Peyer's patch (tissue), 4 donors: ENCODE results near the gene ZNF581. TPM values are rescaled to one million over a fixed set of nuclear protein-coding genes. Genes with fewer than 3 reads are reported as not detected.

Experiments
- DNase-seq, 3 donors: peaks; one replicate each; pipeline ENCODE4 v3.0.0-alpha.2; 2017 to 2019
- H3K27ac ChIP-seq, 4 donors: fragments of 200-600 bp; sonication (generic); one replicate each; pipeline ENCODE4 v1.5.1; 2016 to 2019
- H3K27me3 ChIP-seq, 2 donors: fragments of 200-600 bp; sonication (generic); one replicate each; pipeline ENCODE4 v1.5.1; 2019
- H3K36me3 ChIP-seq, 3 donors: fragments of 200-600 bp; sonication (generic); one replicate each; pipeline ENCODE4 v1.5.1; 2016 to 2019
- H3K4me1 ChIP-seq, 4 donors: fragments of 200-600 bp; sonication (generic); one replicate each; pipeline ENCODE4 v1.5.1; 2016 to 2019
- H3K4me3 ChIP-seq, 4 donors: fragments of 200-600 bp; sonication (generic); 1 replicate in 3 of 4; 2 replicates in 1 of 4; pipeline ENCODE4 v1.5.1; 2016 to 2019; ENCODE audit warnings: mild to moderate bottlenecking in 1 of 4
- H3K9me3 ChIP-seq, 4 donors: fragments of 200-600 bp; sonication (generic); one replicate each; pipeline ENCODE4 v1.5.1; 2016 to 2019; ENCODE audit warnings: mild to moderate bottlenecking in 1 of 4
- POLR2A ChIP-seq, 2 donors: fragments of 450-650 bp; IDR thresholded peaks; one replicate each; pipeline ENCODE4 v1.5.1; 2017; ENCODE audit warnings: antibody characterized with exemption in 2 of 2, mild to moderate bottlenecking in 2 of 2, moderate library complexity in 2 of 2
- total RNA-seq, 4 donors: library from RNA; depleted of rRNA; stranded (reverse); fragments of >200 nt; gene quantifications; one replicate each; pipeline ENCODE4 v1.1.0, GENCODE V29; 2016
- TF ChIP-seq, protein P1 (sequence below), 6 experiments: fragments of 450-650 bp in 4 of 6; fragments of 200-600 bp in 2 of 6; sonication (generic) in 1 of 6; IDR thresholded peaks; one replicate each; pipeline ENCODE4 v1.5.1; 2017 to 2019; ENCODE audit warnings: antibody characterized with exemption in 6 of 6, mild to moderate bottlenecking in 3 of 6, moderate library complexity in 1 of 6

The ZNF581 gene
- total RNA-seq, 4 donors from 2014 or later = 7.7 to 28.9 (median 14.1) TPM

DNA sequence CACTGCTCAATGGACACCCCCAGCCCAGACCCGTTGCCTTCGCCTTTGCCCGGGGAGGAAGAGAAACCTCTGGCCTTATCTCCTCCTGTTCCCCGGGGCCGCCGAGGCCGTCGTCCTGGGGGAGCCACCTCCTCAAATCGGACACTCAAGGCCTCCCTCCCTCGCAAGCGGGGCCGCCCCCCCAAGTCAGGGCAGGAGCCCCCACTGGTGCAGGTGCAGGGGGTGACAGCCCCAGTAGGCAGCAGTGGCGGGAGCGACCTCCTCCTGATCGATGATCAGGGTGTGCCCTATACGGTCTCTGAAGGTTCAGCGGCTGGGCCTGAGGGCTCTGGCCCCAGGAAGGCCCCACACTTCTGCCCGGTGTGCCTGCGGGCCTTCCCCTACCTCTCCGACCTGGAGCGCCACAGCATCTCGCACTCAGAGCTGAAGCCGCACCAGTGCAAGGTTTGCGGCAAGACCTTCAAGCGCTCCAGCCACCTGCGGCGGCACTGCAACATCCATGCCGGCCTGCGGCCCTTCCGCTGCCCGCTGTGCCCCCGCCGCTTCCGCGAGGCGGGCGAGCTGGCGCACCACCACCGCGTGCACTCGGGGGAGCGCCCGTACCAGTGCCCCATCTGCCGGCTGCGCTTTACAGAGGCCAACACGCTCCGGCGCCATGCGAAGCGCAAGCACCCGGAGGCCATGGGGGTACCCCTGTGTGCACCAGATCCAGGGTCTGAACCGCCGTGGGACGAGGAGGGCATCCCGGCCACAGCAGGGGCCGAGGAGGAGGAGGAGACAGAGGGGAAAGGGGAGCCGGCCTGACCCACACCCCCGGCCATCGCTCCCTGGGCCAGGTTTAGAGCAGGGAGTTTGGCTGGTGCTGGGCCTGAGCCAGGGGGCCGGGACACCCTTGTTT lies 41.1 kb upstream of the ZNF581 start:
- H3K9me3 ChIP-seq = no peaks in the 10 kb centered on the region
- H3K27me3 ChIP-seq = no peaks in the 10 kb centered on the region
- TF ChIP-seq, protein P1, sequence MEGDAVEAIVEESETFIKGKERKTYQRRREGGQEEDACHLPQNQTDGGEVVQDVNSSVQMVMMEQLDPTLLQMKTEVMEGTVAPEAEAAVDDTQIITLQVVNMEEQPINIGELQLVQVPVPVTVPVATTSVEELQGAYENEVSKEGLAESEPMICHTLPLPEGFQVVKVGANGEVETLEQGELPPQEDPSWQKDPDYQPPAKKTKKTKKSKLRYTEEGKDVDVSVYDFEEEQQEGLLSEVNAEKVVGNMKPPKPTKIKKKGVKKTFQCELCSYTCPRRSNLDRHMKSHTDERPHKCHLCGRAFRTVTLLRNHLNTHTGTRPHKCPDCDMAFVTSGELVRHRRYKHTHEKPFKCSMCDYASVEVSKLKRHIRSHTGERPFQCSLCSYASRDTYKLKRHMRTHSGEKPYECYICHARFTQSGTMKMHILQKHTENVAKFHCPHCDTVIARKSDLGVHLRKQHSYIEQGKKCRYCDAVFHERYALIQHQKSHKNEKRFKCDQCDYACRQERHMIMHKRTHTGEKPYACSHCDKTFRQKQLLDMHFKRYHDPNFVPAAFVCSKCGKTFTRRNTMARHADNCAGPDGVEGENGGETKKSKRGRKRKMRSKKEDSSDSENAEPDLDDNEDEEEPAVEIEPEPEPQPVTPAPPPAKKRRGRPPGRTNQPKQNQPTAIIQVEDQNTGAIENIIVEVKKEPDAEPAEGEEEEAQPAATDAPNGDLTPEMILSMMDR (IDR thresholded peaks at IDR 0.05) = no peak
- TF ChIP-seq POLR2A (IDR thresholded peaks at IDR 0.05) = no peak
- H3K4me1 ChIP-seq = peaks cover 0 to 40% (median 14%) of the 10 kb centered on the region in 4 donors
- DNase-seq = no peak
- H3K27ac ChIP-seq = no peak overlapping the region
- H3K36me3 ChIP-seq = peaks cover 0 to 3% (median 0%) of the 10 kb centered on the region in 3 donors
- no peak overlapping the region for H3K4me3 ChIP-seq

DNA sequence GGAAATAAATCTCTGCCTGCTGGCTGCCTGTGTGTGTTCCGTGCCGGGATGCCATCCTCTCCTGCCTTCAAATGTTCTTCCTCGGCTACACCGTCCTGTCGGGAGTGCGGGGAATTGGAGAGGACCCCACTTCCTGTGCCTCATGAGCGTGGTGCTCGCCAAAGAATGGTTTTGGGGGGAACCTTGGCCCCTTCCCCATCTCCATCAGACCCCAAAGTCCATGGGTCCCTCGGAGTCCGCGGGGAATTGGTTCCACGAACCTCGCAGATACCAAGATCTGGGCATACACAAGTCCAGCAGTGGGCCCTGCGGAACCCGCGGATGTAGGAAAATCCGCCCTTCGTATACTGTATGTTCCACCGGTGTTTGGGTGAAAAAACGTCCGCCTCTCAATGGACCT lies 40.3 kb upstream of the ZNF581 start:
- no peaks in the 10 kb centered on the region for H3K27me3 ChIP-seq
- no peak for DNase-seq
- TF ChIP-seq POLR2A (IDR thresholded peaks at IDR 0.05) = no peak
- TF ChIP-seq, protein P1 (IDR thresholded peaks at IDR 0.05) = no peak
- H3K9me3 ChIP-seq = no peaks in the 10 kb centered on the region
- H3K4me3 ChIP-seq = no peak overlapping the region
- H3K27ac ChIP-seq = no peak overlapping the region
- H3K36me3 ChIP-seq = no peaks in the 10 kb centered on the region
- peaks cover 0 to 40% (median 14%) of the 10 kb centered on the region in 4 donors for H3K4me1 ChIP-seq

DNA sequence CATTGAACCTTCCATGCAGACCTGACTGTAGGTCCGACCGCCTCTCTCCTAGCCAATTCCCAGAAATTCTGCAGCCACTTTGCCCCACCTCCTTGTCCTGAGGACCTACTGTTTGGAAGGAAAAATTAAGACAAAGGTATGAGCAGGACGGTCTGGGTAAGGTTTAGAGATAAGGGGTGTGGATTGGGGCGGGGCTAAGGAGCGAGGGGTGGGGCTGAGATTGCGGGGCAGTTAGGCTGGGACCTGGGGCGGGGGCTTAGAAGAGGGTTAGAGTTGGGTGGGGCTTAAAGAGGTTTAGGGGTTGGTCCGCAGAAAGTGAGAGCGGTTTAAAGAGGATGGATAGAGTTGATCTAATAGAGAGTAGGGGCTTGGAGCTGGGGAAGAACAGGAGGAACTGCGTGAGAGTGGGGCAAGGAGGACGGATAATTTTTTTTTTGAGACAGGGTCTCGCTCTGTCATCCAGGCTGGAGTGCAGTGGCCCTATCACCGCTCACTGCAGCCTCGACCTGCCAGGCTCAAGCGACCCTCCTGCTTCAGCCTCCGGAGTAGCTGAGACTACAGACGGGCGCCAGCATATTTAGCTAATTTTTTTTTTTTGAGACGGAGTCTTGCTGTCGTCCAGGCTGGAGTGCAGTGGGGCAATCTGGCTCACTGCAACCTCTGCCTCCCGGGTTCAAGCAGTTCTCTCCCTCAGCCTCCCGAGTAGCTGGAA lies 39.7 kb upstream of the ZNF581 start:
- H3K4me3 ChIP-seq = no peak overlapping the region
- no peaks in the 10 kb centered on the region for H3K36me3 ChIP-seq
- TF ChIP-seq, protein P1 (IDR thresholded peaks at IDR 0.05) = no peak
- H3K27ac ChIP-seq = peak overlapping the region in 2 of 4 donors; percentile 96 to 99
- no peaks in the 10 kb centered on the region for H3K27me3 ChIP-seq
- no peaks in the 10 kb centered on the region for H3K9me3 ChIP-seq
- no peak for DNase-seq
- H3K4me1 ChIP-seq = peaks cover 0 to 40% (median 14%) of the 10 kb centered on the region in 4 donors

DNA sequence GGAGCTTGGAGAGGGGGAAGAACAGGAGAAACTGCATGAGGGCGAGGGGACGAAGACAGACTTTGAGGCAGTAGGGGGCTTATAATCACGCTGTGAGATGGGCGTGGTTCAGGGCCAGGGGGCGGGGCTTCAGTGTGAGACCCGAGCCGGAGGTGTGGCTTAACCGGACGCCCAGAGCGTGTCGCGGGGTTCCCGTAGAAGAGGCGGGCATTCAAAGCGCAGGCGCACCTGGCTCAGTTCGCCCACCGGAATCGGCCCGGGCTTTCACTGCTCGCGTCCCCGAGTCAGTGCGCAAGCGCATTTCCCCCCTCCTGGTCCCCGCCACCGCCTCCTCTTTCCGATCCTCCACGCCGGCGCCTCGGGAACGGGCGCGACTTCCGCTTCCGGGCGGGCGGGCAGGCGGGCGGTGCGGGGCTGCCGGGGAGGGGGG lies 38.2 kb upstream of the ZNF581 start:
- TF ChIP-seq, protein P1 (IDR thresholded peaks at IDR 0.05) = no peak
- peak in 1 of 2 donors; percentile 39 for TF ChIP-seq POLR2A (IDR thresholded peaks at IDR 0.05)
- Histone ChIP-seq H3K27ac (peak overlapping the region; percentile 90 to 99 (median 96)), H3K27me3 (no peaks in the 10 kb centered on the region), H3K36me3 (peaks cover 0 to 15% (median 0%) of the 10 kb centered on the region in 3 donors), H3K4me1 (peaks cover 0 to 40% (median 14%) of the 10 kb centered on the region in 4 donors), H3K9me3 (no peaks in the 10 kb centered on the region), H3K4me3 (peak overlapping the region; percentile 68 to 98 (median 92))
- DNase-seq = peak; percentile 96 to 99 (median 97)

DNA sequence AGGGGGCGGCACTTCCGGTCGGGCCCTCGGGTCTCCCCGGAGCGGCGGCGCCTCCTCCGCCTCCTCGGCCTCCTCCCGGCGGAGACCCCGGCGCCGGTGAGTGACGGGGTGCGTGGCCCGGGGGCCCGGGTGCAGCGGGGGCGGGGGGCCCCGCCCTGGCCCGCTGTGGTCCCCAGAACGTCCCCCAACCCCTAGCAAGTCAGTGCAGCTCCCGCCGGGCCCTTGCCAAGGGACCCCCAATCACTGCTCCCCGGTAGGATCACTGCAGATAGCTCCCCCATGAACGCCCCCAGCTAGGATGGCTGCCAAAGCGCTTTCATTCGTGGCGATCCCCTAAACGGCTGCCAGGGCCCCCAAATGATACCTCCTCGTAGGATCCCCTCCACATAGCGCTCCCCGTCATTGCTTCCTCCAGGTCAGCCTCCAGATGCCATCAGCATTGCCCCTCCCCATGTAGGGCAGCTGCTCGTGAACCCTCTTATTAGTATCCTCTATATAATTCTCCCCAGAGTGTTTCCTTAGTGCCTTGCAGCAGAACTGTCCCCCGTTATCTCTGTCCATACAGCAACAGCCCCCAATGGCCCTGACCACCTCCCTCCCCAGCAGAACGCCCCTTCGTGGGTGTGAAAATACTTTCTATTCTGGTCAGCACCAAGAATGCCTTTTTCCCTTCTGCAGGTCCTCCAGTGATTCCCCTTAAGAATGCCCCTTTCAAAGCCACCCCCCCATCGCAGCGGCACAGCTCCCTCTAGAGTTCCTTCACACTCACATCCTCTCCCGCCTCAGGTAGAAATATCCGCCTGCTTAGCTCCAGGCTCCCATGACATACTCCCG lies 37.6 kb upstream of the ZNF581 start, which contains the start of gene ZNF865:
TSS of gene ZNF865 (plus strand) at position 11 of the 834 bp plus-strand sequence. CDS start 7,972 bp downstream, outside the sequence.
- Histone ChIP-seq H3K27ac (peak within 1 kb of the TSS; percentile 90 to 99 (median 96)), H3K4me1 (peaks cover 0 to 38% (median 12%) of the 10 kb centered on the region in 4 donors)

More for the DNA sequence above, 37.6 kb upstream of the ZNF581 start, which contains the start of gene ZNF865:
- Histone ChIP-seq H3K4me3 (peak within 1 kb of the TSS; percentile 68 to 98 (median 92)), H3K36me3 (peaks cover 0 to 19% (median 0%) of the 10 kb centered on the region in 3 donors), H3K9me3 (no peaks in the 10 kb centered on the region), H3K27me3 (no peaks in the 10 kb centered on the region)
- TF ChIP-seq POLR2A (IDR thresholded peaks at IDR 0.05) = peak in 1 of 2 donors; percentile 15
- TF ChIP-seq, protein P1 (IDR thresholded peaks at IDR 0.05) = peak; percentile 21 to 80 (median 72)
- DNase-seq = peak; percentile 75 to 88 (median 78)
